Smooth muscle cell (in vitro differentiated cells): ENCODE data around the gene TBC1D22A. TPM values are rescaled to one million over a fixed set of nuclear protein-coding genes. Genes with fewer than 3 reads are reported as not detected.

Experiments
- DNase-seq: peaks from one replicate; lab custom pipeline; 2025; ENCODE audit not compliant: unreplicated experiment; lab: John Stamatoyannopoulos, UW
- H2AFZ ChIP-seq: fragments of 200-600 bp; sonication (generic); 2 replicates; pipeline ENCODE4 v1.6.0; 2016; ENCODE audit warnings: antibody characterized with exemption, low read depth, mild to moderate bottlenecking
- H3F3A ChIP-seq: fragments of 200-600 bp; sonication (generic); 2 replicates; pipeline ENCODE4 v1.6.0; 2017; ENCODE audit warnings: antibody characterized with exemption, low read depth
- H3K27ac ChIP-seq: fragments of 200-600 bp; sonication (generic); 2 replicates; pipeline ENCODE4 v1.5.1; 2016; ENCODE audit warnings: low read depth, mild to moderate bottlenecking
- H3K27me3 ChIP-seq: fragments of 200-600 bp; sonication (generic); 2 replicates; pipeline ENCODE4 v1.6.1; 2016; ENCODE audit warnings: low read depth, mild to moderate bottlenecking
- H3K36me3 ChIP-seq: fragments of 200-600 bp; sonication (generic); 2 replicates; pipeline ENCODE4 v1.5.1; 2016; ENCODE audit warnings: low read depth
- H3K4me1 ChIP-seq: fragments of 200-600 bp; sonication (generic); 2 replicates; pipeline ENCODE4 v1.5.1; 2016; ENCODE audit warnings: low read depth
- H3K4me2 ChIP-seq: fragments of 200-600 bp; sonication (generic); 2 replicates; pipeline ENCODE4 v1.6.0; 2016; ENCODE audit warnings: mild to moderate bottlenecking
- H3K4me3 ChIP-seq: fragments of 200-600 bp; sonication (generic); 2 replicates; pipeline ENCODE4 v1.5.1; 2016; ENCODE audit warnings: mild to moderate bottlenecking
- H3K79me2 ChIP-seq: fragments of 200-600 bp; sonication (generic); 2 replicates; pipeline ENCODE4 v1.6.0; 2016; ENCODE audit warnings: low read depth, mild to moderate bottlenecking
- H3K9ac ChIP-seq: fragments of 200-600 bp; sonication (generic); 2 replicates; pipeline ENCODE4 v1.6.0; 2016; ENCODE audit warnings: low read depth
- H3K9me3 ChIP-seq: fragments of 200-600 bp; sonication (generic); replicated peaks from 2 replicates; pipeline ENCODE4 v1.5.1; 2016; ENCODE audit warnings: low read depth
- H4K20me1 ChIP-seq: fragments of 200-600 bp; sonication (generic); 2 replicates; pipeline ENCODE4 v1.6.0; 2016; ENCODE audit warnings: low read depth
- WGBS: methylation state at CpG from one replicate; pipeline ENCODE4 v1.1.7; 2016; ENCODE audit warnings: low lambda C conversion rate; 5-methylcytosine and 5-hydroxymethylcytosine counted together
- polyA plus RNA-seq: library from polyadenylated mRNA; unstranded; fragments of >200 nt; fragmentation: Nextera tagmentation; extraction: Ambion mirVana; gene quantifications from 2 replicates; pipeline ENCODE4 v1.2.1, GENCODE V29; 2016
- total RNA-seq: library from RNA; depleted of rRNA; stranded (reverse); fragments of >200 nt; gene quantifications from 2 replicates; pipeline ENCODE4 v1.2.3, GENCODE V29; 2014
- TF ChIP-seq, protein P1 (sequence below): fragments of 200-600 bp; sonication (generic); IDR thresholded peaks from 2 replicates; pipeline ENCODE4 v1.5.1; 2017; ENCODE audit warnings: borderline replicate concordance, mild to moderate bottlenecking, antibody characterized with exemption; ENCODE audit not compliant: insufficient read depth, poor library complexity, severe bottlenecking

Gene TBC1D22A
- total and polyA plus RNA-seq, 2 experiments from 2014 or later = 12.5 to 14.4 TPM

DNA sequence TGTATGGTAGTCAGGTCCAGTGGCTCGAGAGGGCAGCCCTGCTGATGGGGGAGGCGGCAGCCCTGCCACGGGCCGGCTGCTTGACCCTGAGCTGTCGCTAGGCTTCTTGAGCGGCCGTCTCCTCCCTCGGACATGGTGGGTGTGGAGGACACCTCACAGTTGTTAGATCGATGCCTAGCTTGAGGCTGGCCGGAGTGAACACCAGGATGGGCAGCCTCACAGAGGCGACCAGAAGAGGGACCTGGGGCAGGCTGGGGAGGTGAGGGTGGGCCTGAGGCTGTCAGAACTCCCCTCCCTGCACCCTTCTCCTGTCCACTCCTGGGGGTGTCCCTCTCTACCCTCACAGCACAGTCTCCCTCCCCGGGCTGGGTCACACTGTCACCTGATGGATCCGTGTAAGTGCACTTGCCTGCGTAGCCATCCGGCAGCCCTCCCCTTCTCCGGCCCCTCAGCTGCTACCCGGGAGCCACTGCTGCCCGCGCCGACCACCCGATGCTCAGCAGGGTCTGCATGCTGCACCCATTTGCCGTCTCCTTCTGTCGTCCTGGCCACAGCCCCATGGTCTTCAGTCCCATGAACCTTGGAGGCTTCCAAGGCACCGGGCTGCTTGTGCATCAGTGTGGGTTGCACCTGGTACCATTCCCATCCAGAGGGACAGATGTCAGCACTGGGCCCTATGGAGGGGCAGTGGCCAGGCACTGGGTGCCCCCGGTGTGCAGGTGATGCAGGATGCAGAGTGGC, 394.1 kb downstream of the TBC1D22A start:
- Histone ChIP-seq H3K9me3 (no peaks in the 10 kb centered on the region), H3F3A (no peaks in the 10 kb centered on the region), H4K20me1 (no peaks in the 10 kb centered on the region), H3K36me3 (no peaks in the 10 kb centered on the region), H3K9ac (no peak overlapping the region), H3K27me3 (no peaks in the 10 kb centered on the region), H3K27ac (no peak overlapping the region), H3K79me2 (no peaks in the 10 kb centered on the region), H2AFZ (no peak overlapping the region), H3K4me3 (no peak overlapping the region), H3K4me1 (no peaks in the 10 kb centered on the region), H3K4me2 (no peak overlapping the region)
- DNase-seq = no peak
- 92% methylated on average over 23 of the region's 25 CpGs for WGBS
- TF ChIP-seq, protein P1, sequence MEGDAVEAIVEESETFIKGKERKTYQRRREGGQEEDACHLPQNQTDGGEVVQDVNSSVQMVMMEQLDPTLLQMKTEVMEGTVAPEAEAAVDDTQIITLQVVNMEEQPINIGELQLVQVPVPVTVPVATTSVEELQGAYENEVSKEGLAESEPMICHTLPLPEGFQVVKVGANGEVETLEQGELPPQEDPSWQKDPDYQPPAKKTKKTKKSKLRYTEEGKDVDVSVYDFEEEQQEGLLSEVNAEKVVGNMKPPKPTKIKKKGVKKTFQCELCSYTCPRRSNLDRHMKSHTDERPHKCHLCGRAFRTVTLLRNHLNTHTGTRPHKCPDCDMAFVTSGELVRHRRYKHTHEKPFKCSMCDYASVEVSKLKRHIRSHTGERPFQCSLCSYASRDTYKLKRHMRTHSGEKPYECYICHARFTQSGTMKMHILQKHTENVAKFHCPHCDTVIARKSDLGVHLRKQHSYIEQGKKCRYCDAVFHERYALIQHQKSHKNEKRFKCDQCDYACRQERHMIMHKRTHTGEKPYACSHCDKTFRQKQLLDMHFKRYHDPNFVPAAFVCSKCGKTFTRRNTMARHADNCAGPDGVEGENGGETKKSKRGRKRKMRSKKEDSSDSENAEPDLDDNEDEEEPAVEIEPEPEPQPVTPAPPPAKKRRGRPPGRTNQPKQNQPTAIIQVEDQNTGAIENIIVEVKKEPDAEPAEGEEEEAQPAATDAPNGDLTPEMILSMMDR = no peak

DNA sequence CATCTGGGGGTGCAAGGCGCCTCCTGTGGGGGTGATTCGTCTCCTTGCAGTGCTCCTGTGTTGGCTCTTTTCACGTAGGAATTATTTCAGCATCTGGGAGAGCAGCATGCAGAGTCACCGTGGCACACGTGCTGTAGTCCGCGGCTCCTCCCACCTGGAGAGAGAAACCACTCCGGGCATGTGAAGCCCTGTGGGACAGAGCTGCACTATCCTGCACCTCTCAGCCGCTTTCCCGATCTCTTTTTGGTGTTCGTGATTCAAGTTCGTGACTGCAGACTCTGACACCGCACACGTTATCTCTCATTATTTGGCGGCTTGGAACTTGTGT, 394.6 kb downstream of the TBC1D22A start:
- no peaks in the 10 kb centered on the region for H3K36me3 ChIP-seq
- H3K79me2 ChIP-seq = no peaks in the 10 kb centered on the region
- 96% methylated on average over 15 of the region's 15 CpGs for WGBS
- no peaks in the 10 kb centered on the region for H3K27me3 ChIP-seq
- no peaks in the 10 kb centered on the region for H3K9me3 ChIP-seq
- DNase-seq = no peak
- H4K20me1 ChIP-seq = no peaks in the 10 kb centered on the region
- no peaks in the 10 kb centered on the region for H3F3A ChIP-seq
- no peak overlapping the region for H3K27ac ChIP-seq
- no peak overlapping the region for H3K4me2 ChIP-seq
- TF ChIP-seq, protein P1 = no peak
- no peak overlapping the region for H3K9ac ChIP-seq
- H2AFZ ChIP-seq = no peak overlapping the region
- no peaks in the 10 kb centered on the region for H3K4me1 ChIP-seq
- no peak overlapping the region for H3K4me3 ChIP-seq

DNA sequence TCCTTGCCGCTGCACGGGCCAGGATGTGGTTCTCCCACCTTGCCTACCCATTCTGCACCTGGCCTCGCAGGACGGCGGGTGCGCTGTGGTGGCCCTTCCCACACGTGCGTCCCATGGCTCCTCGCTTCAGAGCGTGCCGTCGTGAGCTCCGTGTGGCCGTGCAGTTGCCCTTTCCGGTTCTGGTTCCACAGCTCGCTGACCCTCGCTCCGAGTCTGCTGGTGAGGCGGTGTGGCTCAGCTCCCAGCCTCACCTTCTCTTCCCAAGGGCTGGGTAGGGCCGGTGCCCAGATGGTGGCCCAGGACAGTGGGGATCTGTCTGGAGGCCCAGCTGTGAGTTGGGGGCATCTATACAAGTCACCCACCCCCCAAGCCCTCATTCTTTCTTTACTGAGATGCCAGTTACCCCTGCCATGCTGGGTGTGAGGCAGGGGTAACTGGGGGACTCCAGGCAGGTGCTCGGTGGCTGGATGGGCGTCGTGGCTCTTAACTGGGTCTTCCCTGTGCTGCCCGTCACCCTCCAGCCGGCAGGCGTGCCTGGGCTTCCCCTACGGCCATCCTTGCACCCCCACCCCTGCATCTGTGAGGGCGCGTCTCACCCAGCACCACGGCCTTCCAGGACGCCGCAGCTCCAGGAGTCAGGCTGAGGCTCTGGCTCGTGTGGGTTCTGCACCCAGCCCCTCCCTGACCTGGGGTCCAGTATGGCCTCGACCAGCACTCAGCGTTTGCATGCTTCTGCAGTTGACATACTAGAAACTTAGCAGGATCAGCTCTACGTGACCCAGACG, 395.2 kb downstream of the TBC1D22A start:
- DNase-seq = no peak
- no peaks in the 10 kb centered on the region for H3K4me1 ChIP-seq
- WGBS = 95% methylated on average over 37 of the region's 37 CpGs

More for the DNA sequence above, 395.2 kb downstream of the TBC1D22A start:
- no peaks in the 10 kb centered on the region for H3K27me3 ChIP-seq
- no peaks in the 10 kb centered on the region for H3K79me2 ChIP-seq
- TF ChIP-seq, protein P1 = no peak
- no peaks in the 10 kb centered on the region for H3F3A ChIP-seq
- H2AFZ ChIP-seq = no peak overlapping the region
- H3K4me2 ChIP-seq = no peak overlapping the region
- H3K36me3 ChIP-seq = no peaks in the 10 kb centered on the region
- no peaks in the 10 kb centered on the region for H3K9me3 ChIP-seq
- H4K20me1 ChIP-seq = no peaks in the 10 kb centered on the region
- no peak overlapping the region for H3K9ac ChIP-seq
- H3K27ac ChIP-seq = no peak overlapping the region
- no peak overlapping the region for H3K4me3 ChIP-seq
